CD4-positive, CD25-positive, alpha-beta regulatory T cell (primary cell): ENCODE results near the gene SNX22. TPM values are rescaled to one million over a fixed set of nuclear protein-coding genes. Genes with fewer than 3 reads are reported as not detected.

Experiments used
- ATAC-seq, 2 donors: fragments of 150-1000 bp; cut with Tn5 transposase; one replicate each; pipeline ENCODE4 v1.10.0; 2021; ENCODE audit warnings: low read depth in 2 of 2, moderate number of reproducible peaks in 2 of 2, moderate library complexity in 1 of 2
- DNase-seq, 3 donors: peaks; one replicate each; pipeline versions ENCODE4 v3.0.0 to v3.0.0-alpha.2; 2012 to 2022; ENCODE audit warnings: mixed read lengths in 1 of 3
- H3K27ac ChIP-seq: one replicate; pipeline ENCODE4 v1.7.0; 2013; ENCODE audit warnings: mild to moderate bottlenecking, low read length; ENCODE audit not compliant: insufficient read depth, poor library complexity, severe bottlenecking
- H3K27me3 ChIP-seq: one replicate; pipeline ENCODE4 v1.7.0; 2013; ENCODE audit warnings: low read length; ENCODE audit not compliant: control insufficient read depth, insufficient read depth
- H3K36me3 ChIP-seq: one replicate; pipeline ENCODE4 v1.7.0; 2013; ENCODE audit warnings: mild to moderate bottlenecking, low read length, moderate library complexity; ENCODE audit not compliant: control insufficient read depth, insufficient read depth
- H3K4me1 ChIP-seq: 2 replicates; pipeline ENCODE4 v1.7.0; 2013; ENCODE audit warnings: mild to moderate bottlenecking, low read length; ENCODE audit not compliant: insufficient read depth, control insufficient read depth, poor library complexity, severe bottlenecking
- H3K4me3 ChIP-seq: one replicate; pipeline ENCODE4 v1.7.0; 2013; ENCODE audit warnings: low read depth, mild to moderate bottlenecking, low read length, moderate library complexity
- H3K9me3 ChIP-seq, 2 experiments: 1 replicate in 1 of 2; 2 replicates in 1 of 2; pipeline ENCODE4 v1.7.0; 2013; ENCODE audit warnings: low read length in 2 of 2, mild to moderate bottlenecking in 1 of 2, moderate library complexity in 1 of 2; ENCODE audit not compliant: control insufficient read depth in 2 of 2
- H3K27ac Mint-ChIP-seq, 3 donors: one replicate each; pipeline ENCODE4 v1.8.0; 2020 to 2022; ENCODE audit warnings: mild to moderate bottlenecking in 3 of 3, mixed read lengths in 3 of 3, moderate library complexity in 2 of 3
- H3K27me3 Mint-ChIP-seq: one replicate; pipeline ENCODE4 v1.8.0; 2022; ENCODE audit warnings: mild to moderate bottlenecking, mixed read lengths
- H3K36me3 Mint-ChIP-seq: one replicate; pipeline ENCODE4 v1.8.0; 2020; ENCODE audit warnings: mixed read lengths
- H3K4me1 Mint-ChIP-seq, 4 donors: one replicate each; pipeline ENCODE4 v1.8.0; 2020 to 2022; ENCODE audit warnings: mixed read lengths in 4 of 4, mild to moderate bottlenecking in 1 of 4
- H3K4me3 Mint-ChIP-seq, 4 donors: one replicate each; pipeline ENCODE4 v1.8.0; 2020 to 2022; ENCODE audit warnings: mild to moderate bottlenecking in 4 of 4, mixed read lengths in 4 of 4, moderate library complexity in 3 of 4
- H3K9me3 Mint-ChIP-seq, 7 donors: one replicate each; pipeline ENCODE4 v1.8.0; 2020 to 2022; ENCODE audit warnings: mixed read lengths in 7 of 7, mild to moderate bottlenecking in 3 of 7, moderate library complexity in 2 of 7
- polyA plus RNA-seq, 4 donors: library from polyadenylated mRNA; unstranded; fragments of 300-500 nt; fragmentation: Illumina TruSeq; gene quantifications; one replicate each; pipeline ENCODE4 v1.2.3, GENCODE V29; 2021
- total RNA-seq: library from RNA; stranded (reverse); gene quantifications from one replicate; pipeline ENCODE4 v1.2.3, GENCODE V29; 2022

Gene SNX22
- total and polyA plus RNA-seq, 5 donors from 2014 or later = 0.20 to 1.4 (median 1.00) TPM

DNA sequence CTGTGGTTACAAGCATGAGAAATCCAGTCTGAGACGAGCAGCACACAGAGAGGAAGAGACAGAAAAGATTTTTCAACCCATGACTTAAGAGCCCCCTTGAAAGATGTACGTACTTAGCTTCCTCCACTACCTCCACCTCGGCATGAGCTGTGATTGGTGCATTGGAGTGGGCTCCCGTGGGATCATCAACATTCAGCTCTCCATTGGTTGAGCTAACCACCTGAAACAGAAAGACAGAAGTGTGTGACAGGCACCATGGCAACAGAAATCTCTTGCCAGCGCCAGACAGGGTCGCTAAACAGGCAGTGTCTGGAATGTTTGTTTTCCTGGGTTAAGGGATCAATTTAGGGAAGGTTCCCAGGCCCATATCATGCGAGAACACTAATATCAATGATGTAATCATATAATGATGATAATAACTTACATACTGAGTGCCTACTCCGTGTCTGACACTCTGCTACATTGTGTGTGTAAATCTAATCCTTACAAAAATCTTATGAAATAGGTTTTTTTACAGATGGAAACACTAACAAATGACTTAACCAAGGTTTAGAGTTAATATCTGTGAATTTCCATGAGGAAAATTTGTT lies 28.8 kb downstream of the SNX22 start:
- Mint-ChIP-seq H3K9me3 (no peaks in the 10 kb centered on the region), H3K36me3 (peaks cover 38% of the 10 kb centered on the region), H3K4me1 (peaks cover 0 to 3% (median 0%) of the 10 kb centered on the region in 4 donors), H3K27me3 (no peaks in the 10 kb centered on the region), H3K27ac (no peak overlapping the region), H3K4me3 (no peak overlapping the region)
- no peak overlapping the region for H3K27ac ChIP-seq
- ATAC-seq = no peak
- no peak for DNase-seq
- H3K36me3 ChIP-seq = peaks cover 53% of the 10 kb centered on the region
- H3K27me3 ChIP-seq = no peaks in the 10 kb centered on the region
- no peak overlapping the region for H3K4me3 ChIP-seq
- H3K9me3 ChIP-seq = no peaks in the 10 kb centered on the region
- no peaks in the 10 kb centered on the region for H3K4me1 ChIP-seq

DNA sequence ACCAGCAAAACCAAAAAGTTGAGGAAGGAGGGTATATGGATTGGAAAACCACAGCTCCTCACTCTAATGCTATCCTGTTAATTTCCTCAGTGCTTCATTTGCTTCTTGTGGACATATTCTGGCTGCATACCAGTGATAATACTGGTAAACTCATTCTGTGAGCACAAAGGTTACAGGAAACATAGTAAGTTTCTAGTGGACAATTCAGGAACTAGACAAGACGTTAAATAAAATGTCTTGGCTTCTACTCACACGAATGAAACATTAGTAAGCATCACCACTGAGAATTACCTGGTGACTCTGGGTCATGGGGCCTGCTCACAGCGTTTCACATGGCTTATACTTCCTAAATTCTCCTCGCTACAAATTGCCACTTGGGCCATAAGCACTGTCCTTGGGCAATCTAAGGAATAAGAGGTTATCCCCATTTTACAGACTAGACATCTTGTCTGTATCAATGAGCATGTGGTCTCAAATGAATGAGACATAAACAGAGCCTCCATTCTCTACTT lies 31.4 kb downstream of the SNX22 start:
- Mint-ChIP-seq H3K4me3 (no peak overlapping the region), H3K27ac (no peak overlapping the region), H3K9me3 (no peaks in the 10 kb centered on the region), H3K4me1 (peaks cover 0 to 3% (median 1%) of the 10 kb centered on the region in 4 donors), H3K27me3 (no peaks in the 10 kb centered on the region), H3K36me3 (peaks cover 29% of the 10 kb centered on the region)
- Histone ChIP-seq H3K4me3 (no peak overlapping the region), H3K27me3 (no peaks in the 10 kb centered on the region), H3K36me3 (peaks cover 39% of the 10 kb centered on the region), H3K27ac (no peak overlapping the region), H3K4me1 (no peaks in the 10 kb centered on the region), H3K9me3 (no peaks in the 10 kb centered on the region)
- no peak for ATAC-seq
- DNase-seq = no peak

GRCh38 chr15:64185146-64185911 lies 33.8 kb downstream of the SNX22 start:
- H3K27ac ChIP-seq = no peak overlapping the region
- ATAC-seq = no peak

GRCh38 chr15:64187396-64188191 lies 36.1 kb downstream of the SNX22 start:
- peaks cover 23% of the 10 kb centered on the region for H3K36me3 Mint-ChIP-seq
- H3K27me3 ChIP-seq = no peaks in the 10 kb centered on the region
- H3K4me1 ChIP-seq = no peaks in the 10 kb centered on the region
- no peaks in the 10 kb centered on the region for H3K27me3 Mint-ChIP-seq
- H3K4me3 ChIP-seq = no peak overlapping the region
- H3K9me3 ChIP-seq = no peaks in the 10 kb centered on the region
- H3K27ac ChIP-seq = no peak overlapping the region
- H3K9me3 Mint-ChIP-seq = no peaks in the 10 kb centered on the region
- DNase-seq (no peak), ATAC-seq (no peak)
- H3K36me3 ChIP-seq = peaks cover 13% of the 10 kb centered on the region
- peaks cover 0 to 8% (median 2%) of the 10 kb centered on the region in 4 donors for H3K4me1 Mint-ChIP-seq
- H3K4me3 Mint-ChIP-seq = no peak overlapping the region
- peak overlapping the region in 2 of 3 donors; percentile 44 to 86 for H3K27ac Mint-ChIP-seq

More at GRCh38 chr15:64185146-64185911, 33.8 kb downstream of the SNX22 start:
- DNase-seq = no peak
- peaks cover 29% of the 10 kb centered on the region for H3K36me3 Mint-ChIP-seq
- peaks cover 0 to 8% (median 3%) of the 10 kb centered on the region in 4 donors for H3K4me1 Mint-ChIP-seq
- H3K27ac Mint-ChIP-seq = no peak overlapping the region
- H3K9me3 ChIP-seq = no peaks in the 10 kb centered on the region
- no peak overlapping the region for H3K4me3 ChIP-seq
- no peaks in the 10 kb centered on the region for H3K27me3 ChIP-seq
- H3K4me1 ChIP-seq = no peaks in the 10 kb centered on the region
- no peak overlapping the region for H3K4me3 Mint-ChIP-seq
- no peaks in the 10 kb centered on the region for H3K27me3 Mint-ChIP-seq
- H3K9me3 Mint-ChIP-seq = no peaks in the 10 kb centered on the region
- peaks cover 27% of the 10 kb centered on the region for H3K36me3 ChIP-seq

- H3K4me1 Mint-ChIP-seq = peaks cover 0 to 14% (median 2%) of the 10 kb centered on the region in 4 donors
- H3K36me3 Mint-ChIP-seq = peaks cover 33% of the 10 kb centered on the region
- no peak overlapping the region for H3K4me3 Mint-ChIP-seq
- no peaks in the 10 kb centered on the region for H3K4me1 ChIP-seq
- DNase-seq = no peak
- no peaks in the 10 kb centered on the region for H3K27me3 ChIP-seq
- no peak overlapping the region for H3K4me3 ChIP-seq
- no peak overlapping the region for H3K27ac Mint-ChIP-seq
- no peaks in the 10 kb centered on the region for H3K27me3 Mint-ChIP-seq
- H3K27ac ChIP-seq = no peak overlapping the region
- H3K9me3 Mint-ChIP-seq = no peaks in the 10 kb centered on the region
- no peak for ATAC-seq
- peaks cover 19% of the 10 kb centered on the region for H3K36me3 ChIP-seq
- H3K9me3 ChIP-seq = no peaks in the 10 kb centered on the region
Measured at GRCh38 chr15:64191971-64192830, 40.7 kb downstream of the SNX22 start.

DNA sequence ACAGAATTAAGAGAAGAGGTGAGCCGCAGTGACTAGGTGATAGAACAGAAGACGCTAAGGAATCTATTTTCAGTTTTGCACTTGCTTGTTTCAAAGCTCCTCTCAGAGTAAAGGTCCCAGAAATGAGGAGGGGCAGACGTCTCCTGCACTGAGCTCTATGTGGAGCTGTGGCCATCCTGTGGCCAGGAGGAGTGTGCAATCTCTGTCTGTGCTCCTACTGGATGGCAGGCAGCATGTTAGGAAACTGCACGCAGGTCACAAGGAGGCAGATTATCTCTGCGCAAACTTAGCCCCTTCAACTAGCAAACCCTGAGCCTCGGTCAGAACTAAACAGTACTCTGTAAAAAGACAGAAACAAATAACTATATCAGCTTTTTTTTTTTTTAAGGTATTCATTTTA lies 42.4 kb downstream of the SNX22 start:
- Mint-ChIP-seq H3K27ac (no peak overlapping the region), H3K4me3 (no peak overlapping the region), H3K36me3 (peaks cover 28% of the 10 kb centered on the region), H3K27me3 (no peaks in the 10 kb centered on the region), H3K9me3 (no peaks in the 10 kb centered on the region), H3K4me1 (peaks cover 0 to 17% (median 2%) of the 10 kb centered on the region in 4 donors)
- Histone ChIP-seq H3K4me3 (no peak overlapping the region), H3K27ac (no peak overlapping the region), H3K4me1 (no peaks in the 10 kb centered on the region), H3K36me3 (peaks cover 20% of the 10 kb centered on the region), H3K9me3 (no peaks in the 10 kb centered on the region), H3K27me3 (no peaks in the 10 kb centered on the region)
- ATAC-seq = no peak
- no peak for DNase-seq

DNA sequence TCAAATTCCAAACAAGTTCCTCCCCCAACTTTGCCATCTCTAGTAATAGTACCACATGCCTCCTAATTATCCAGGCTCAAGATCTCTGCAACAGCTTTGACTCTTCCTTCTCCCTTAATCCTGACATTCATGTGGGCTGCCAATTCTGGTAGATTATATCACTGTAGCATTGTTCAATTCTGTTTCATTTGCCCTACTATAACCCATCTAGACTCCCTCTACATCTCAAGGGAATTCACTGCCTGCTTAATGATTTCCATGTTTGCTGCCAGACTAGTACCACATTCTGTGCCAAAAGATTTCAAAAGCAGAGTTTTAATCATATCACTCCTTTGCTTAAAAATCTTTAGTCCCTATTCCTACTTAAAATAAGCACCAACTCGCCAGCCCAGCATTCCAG lies 45.9 kb downstream of the SNX22 start:
- no peak overlapping the region for H3K4me3 Mint-ChIP-seq
- H3K9me3 Mint-ChIP-seq = no peaks in the 10 kb centered on the region
- H3K27ac Mint-ChIP-seq = peak overlapping the region in 1 of 3 donors; percentile 5

More for the DNA sequence above, 45.9 kb downstream of the SNX22 start:
- no peak overlapping the region for H3K4me3 ChIP-seq
- H3K36me3 ChIP-seq = peaks cover 35% of the 10 kb centered on the region
- H3K27me3 ChIP-seq = no peaks in the 10 kb centered on the region
- H3K27ac ChIP-seq = no peak overlapping the region
- Mint-ChIP-seq H3K27me3 (no peaks in the 10 kb centered on the region), H3K4me1 (peaks cover 0 to 14% (median 0%) of the 10 kb centered on the region in 4 donors), H3K36me3 (peaks cover 37% of the 10 kb centered on the region)
- DNase-seq = no peak
- H3K9me3 ChIP-seq = no peaks in the 10 kb centered on the region
- H3K4me1 ChIP-seq = no peaks in the 10 kb centered on the region
- ATAC-seq = no peak
